ENCODE data around the gene LGALSL. TPM values are rescaled to one million over a fixed set of nuclear protein-coding genes. Genes with fewer than 3 reads are reported as not detected.

Gene LGALSL
- polyA plus RNA-seq, 1 donor (not counting 4 experiments of a cell fraction or from before 2014, with no cell fraction given), result 55.4 TPM

GRCh38 chr2:64501946-64502345 is 48.0 kb downstream of the LGALSL start:
- Histone ChIP-seq H2AFZ (ENCODE audit: control insufficient read depth, low read length) (no peak overlapping the region), H3K27ac (ENCODE audit: control insufficient read depth, insufficient read depth, low read length) (no peak overlapping the region), H3K4me1 (ENCODE audit: control insufficient read depth, extremely low read depth, insufficient read depth, low read length) (peaks cover 7% of the 10 kb centered on the region), H3K9me3 (ENCODE audit: control insufficient read depth, low read depth, low read length) (no peaks in the 10 kb centered on the region), H3K4me2 (ENCODE audit: control insufficient read depth, extremely low read depth, insufficient read depth, low read depth, low read length) (no peak overlapping the region), H3K27me3 (ENCODE audit: control insufficient read depth, extremely low read depth, insufficient read depth, low read length) (no peaks in the 10 kb centered on the region), H3K79me2 (ENCODE audit: control insufficient read depth, insufficient read depth, low read length) (no peaks in the 10 kb centered on the region), H3K9ac (ENCODE audit: control insufficient read depth, extremely low read depth, insufficient read depth, low read length) (no peak overlapping the region), H3K4me3 (ENCODE audit: control insufficient read depth in 2 of 3, extremely low read depth in 1 of 3, insufficient read depth in 2 of 3, low read depth in 1 of 3, low read length in 3 of 3) (no peak overlapping the region), H3K36me3 (ENCODE audit: control insufficient read depth in 2 of 2, extremely low read depth in 1 of 2, insufficient read depth in 2 of 2, low read length in 2 of 2) (no peaks in the 10 kb centered on the region), H3K9me1 (ENCODE audit: control insufficient read depth, extremely low read depth, insufficient read depth, low read length) (no peaks in the 10 kb centered on the region), H4K20me1 (ENCODE audit: control insufficient read depth, extremely low read depth, insufficient read depth, low read length) (no peaks in the 10 kb centered on the region)
- DNase-seq (ENCODE audit: low read depth, low spot score) (no peak), FAIRE-seq (no peak)
- TF ChIP-seq CTCF (optimal IDR thresholded peaks at IDR 0.05 in 1 of 3, IDR thresholded peaks at IDR 0.05 in 1 of 3, conservative IDR thresholded peaks at IDR 0.05 in 1 of 3; ENCODE audit: extremely low read depth in 1 of 3, insufficient read depth in 2 of 3, low read length in 3 of 3), result no peak
- dilution Hi-C loops (cut with MboI; ENCODE audit: extremely low pct_ligation_motif_present, low sequenced_read_pairs), result no loop called here

GRCh38 chr2:64502860-64503259 is 48.9 kb downstream of the LGALSL start:
- H2AFZ ChIP-seq (ENCODE audit: control insufficient read depth, low read length), result no peak overlapping the region
- H3K79me2 ChIP-seq (ENCODE audit: control insufficient read depth, insufficient read depth, low read length), result no peaks in the 10 kb centered on the region
- dilution Hi-C loops (cut with MboI; ENCODE audit: extremely low pct_ligation_motif_present, low sequenced_read_pairs), result no loop called here
- no peaks in the 10 kb centered on the region for H4K20me1 ChIP-seq (ENCODE audit: control insufficient read depth, extremely low read depth, insufficient read depth, low read length)
- DNase-seq (ENCODE audit: low read depth, low spot score) (no peak), FAIRE-seq (no peak)
- H3K27ac ChIP-seq (ENCODE audit: control insufficient read depth, insufficient read depth, low read length), result no peak overlapping the region
- H3K4me2 ChIP-seq (ENCODE audit: control insufficient read depth, extremely low read depth, insufficient read depth, low read depth, low read length), result no peak overlapping the region
- no peak for TF ChIP-seq EZH2 (IDR thresholded peaks at IDR 0.05; ENCODE audit: low read length)
- no peak for TF ChIP-seq CTCF (optimal IDR thresholded peaks at IDR 0.05 in 1 of 3, IDR thresholded peaks at IDR 0.05 in 1 of 3, conservative IDR thresholded peaks at IDR 0.05 in 1 of 3; ENCODE audit: extremely low read depth in 1 of 3, insufficient read depth in 2 of 3, low read length in 3 of 3)
- H3K9ac ChIP-seq (ENCODE audit: control insufficient read depth, extremely low read depth, insufficient read depth, low read length), result no peak overlapping the region
- H3K9me3 ChIP-seq (ENCODE audit: control insufficient read depth, low read depth, low read length), result no peaks in the 10 kb centered on the region
- H3K4me3 ChIP-seq (ENCODE audit: control insufficient read depth in 2 of 3, extremely low read depth in 1 of 3, insufficient read depth in 2 of 3, low read depth in 1 of 3, low read length in 3 of 3), result no peak overlapping the region
- H3K4me1 ChIP-seq (ENCODE audit: control insufficient read depth, extremely low read depth, insufficient read depth, low read length), result peaks cover 7% of the 10 kb centered on the region
- H3K36me3 ChIP-seq (ENCODE audit: control insufficient read depth in 2 of 2, extremely low read depth in 1 of 2, insufficient read depth in 2 of 2, low read length in 2 of 2), result no peaks in the 10 kb centered on the region
- H3K9me1 ChIP-seq (ENCODE audit: control insufficient read depth, extremely low read depth, insufficient read depth, low read length), result no peaks in the 10 kb centered on the region
- no peaks in the 10 kb centered on the region for H3K27me3 ChIP-seq (ENCODE audit: control insufficient read depth, extremely low read depth, insufficient read depth, low read length)
